HG03064 (cell line): Measurements from ENCODE around the gene PTPRN2.
"Not testable (repeated sequence)": the region's sequence is repeated elsewhere in the genome, so short reads cannot be mapped to it uniquely, and the experiment has no call there.

Experiments
- ATAC-seq: cut with Tn5 transposase; IDR thresholded peaks from one replicate; pipeline ENCODE4 v1.9.1; 2021; ENCODE audit warnings: low read depth; ENCODE audit not compliant: unreplicated experiment

The PTPRN2 gene

DNA sequence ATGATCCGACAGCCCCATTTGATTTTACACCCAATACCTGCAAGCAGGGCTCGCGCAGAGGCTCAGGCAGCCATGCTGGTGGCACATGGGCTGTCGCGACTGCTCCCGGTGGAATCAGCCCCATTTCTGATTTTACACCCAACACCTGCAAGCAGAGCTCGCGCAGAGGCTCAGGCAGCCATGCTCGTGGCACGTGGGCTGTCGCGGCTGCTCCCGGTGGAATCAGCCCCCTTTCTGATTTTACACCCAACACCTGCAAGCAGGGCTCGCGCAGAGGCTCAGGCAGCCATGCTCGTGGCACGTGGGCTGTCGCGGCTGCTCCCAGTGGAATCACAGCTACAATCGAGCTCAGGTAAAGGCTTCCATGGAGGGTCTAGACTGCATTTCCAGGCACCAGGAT is 244.1 kb downstream of the PTPRN2 start:
- ATAC-seq, result no peak

DNA sequence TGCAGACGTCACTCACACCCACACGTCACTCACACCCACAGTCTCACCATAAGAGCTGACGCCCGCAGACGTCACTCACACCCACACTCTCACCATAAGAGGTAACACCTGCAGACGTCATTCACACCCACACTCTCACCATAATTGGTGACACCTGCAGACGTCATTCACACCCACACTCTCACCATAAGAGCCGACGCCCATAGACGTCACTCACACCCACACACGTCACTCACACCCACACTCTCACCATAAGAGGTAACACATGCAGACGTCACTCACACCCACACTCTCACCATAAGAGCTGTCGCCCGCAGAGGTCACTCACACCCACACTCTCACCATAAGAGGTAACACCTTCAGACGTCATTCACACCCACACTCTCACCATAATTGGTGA is 246.5 kb downstream of the PTPRN2 start:
- ATAC-seq, result not testable (repeated sequence)

DNA sequence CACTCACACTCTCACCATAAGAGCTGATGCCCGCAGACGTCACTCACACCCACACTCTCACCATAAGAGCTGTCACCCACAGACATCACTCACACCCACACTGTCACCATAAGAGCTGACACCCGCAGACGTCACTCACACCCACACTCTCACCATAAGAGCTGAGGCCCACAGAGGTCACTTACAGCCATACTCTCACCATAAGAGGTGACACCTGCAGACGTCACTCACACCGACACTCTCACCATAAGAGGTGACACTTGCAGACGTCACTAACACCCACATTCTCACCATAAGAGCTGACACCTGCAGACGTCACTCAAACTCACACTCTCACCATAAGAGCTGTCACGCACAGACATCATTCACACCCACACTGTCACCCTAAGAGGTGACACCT is 250.7 kb downstream of the PTPRN2 start:
- ATAC-seq, result not testable (repeated sequence)

DNA sequence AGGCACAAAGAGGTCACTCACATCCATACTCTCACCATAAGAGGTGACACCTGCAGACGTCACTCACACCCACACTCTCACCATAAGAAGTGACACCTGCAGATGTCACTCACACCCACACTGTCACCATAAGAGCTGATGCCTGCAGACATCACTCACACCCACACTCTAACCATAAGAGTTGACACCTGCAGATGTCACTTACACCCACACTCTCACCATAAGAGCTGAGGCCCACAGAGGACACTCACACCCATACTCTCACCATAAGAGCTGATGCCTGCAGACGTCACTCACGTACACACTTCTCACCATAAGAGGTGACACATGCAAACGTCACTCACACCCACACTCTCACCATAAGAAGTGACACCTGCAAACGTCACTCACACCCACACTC is 255.1 kb downstream of the PTPRN2 start:
- not testable (repeated sequence) for ATAC-seq

DNA sequence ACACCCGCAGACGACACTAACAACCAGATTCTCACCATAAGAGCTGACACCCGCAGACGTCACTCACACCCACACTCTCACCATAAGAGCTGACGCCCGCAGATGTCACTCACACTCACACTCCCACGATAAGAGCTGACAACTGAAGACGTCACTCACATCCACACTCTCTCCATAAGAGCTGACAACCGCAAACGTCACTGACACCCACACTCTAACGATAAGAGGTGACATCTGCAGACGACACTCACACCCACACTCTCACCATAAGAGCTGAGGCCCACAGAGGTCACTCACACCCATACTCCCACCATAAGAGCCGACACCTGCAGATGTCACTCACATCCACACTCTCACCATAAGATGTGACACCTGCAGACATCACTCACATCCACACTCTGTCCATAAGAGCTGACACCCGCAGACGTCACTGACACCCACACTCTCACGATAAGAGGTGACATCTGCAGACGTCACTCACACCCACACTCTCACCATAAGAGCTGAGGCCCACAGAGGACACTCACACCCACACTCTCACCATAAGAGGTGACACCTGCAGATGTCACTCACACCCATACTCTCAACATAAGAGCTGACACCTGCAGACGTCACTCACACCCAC is 255.7 kb downstream of the PTPRN2 start:
- ATAC-seq, result not testable (repeated sequence)

DNA sequence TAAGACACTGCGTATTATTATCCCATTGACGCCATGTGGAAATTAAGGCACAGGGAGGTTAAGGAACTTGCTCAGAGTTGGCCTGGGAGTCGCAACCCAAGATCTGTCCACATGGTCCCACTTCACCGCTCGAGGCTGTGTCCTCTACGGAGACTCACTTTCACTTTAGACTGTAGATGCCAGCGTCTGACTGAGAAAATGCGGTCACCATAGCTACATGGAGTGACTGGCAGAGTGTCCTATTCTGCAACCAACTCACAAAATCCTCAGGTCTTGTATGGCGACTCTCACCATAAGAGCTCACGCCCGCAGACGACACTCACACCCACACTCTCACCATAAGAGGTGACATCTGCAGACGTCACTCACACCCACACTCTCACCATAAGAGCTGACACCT is 257.9 kb downstream of the PTPRN2 start:
- no peak for ATAC-seq

DNA sequence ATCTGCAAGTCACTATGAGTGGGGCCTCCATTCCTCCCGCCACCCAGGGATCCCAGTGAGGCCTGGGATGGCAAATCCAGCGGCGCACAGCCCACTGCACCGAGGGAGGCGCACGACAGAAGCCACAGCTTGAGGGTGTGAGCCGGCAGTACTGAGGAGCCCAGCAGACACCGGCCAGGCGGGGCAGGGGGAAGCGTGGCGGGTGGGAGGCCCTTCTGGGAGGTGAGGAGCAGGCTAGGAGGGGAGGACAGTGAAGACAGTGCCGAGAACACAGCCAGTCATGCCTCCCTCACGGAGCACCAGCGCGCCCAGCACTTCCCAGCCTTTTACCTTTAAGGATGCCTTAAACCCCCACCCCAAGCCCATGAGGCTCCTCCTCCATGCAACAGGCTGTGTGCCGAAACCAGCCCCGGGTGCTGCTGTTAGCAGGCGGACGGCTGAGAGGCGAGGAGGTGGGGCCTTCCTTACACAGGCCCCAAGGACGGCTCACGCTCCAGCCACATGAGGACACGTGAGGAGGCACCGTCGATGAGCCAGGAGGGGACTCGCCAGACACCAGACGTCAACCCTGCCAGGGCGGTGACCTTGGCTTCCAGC is 258.5 kb downstream of the PTPRN2 start:
- no peak for ATAC-seq

DNA sequence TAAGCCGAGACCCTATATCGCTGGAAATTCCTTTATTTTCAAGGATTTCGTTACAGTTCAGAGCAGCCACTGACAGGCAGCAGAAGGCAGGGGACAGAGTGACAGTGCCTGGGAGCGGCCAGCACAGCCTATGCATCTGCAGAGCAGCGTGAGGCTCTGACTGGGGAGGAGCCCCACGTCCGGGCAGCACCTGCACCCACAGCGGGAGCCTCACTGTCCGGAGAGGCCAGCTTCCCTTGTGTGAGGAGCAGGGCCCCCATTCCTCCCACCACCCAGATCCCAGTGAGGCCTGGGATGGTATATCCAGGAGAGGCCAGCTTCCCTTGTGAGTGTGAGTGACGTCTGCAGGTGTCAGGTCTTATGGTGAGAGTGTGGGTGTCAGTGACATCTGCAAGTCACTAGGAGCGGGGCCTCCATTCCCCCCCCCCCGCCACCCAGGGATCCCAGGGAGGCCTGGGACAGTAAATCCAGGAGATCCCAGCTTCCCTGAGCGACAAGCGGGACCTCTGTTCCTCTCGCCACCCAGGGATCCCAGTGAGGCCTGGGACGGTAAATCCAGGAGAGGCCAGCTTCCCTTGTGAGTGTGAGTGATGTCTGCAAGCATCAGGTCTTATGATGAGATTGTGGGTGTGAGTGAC is 259.1 kb downstream of the PTPRN2 start:
- ATAC-seq, result no peak

DNA sequence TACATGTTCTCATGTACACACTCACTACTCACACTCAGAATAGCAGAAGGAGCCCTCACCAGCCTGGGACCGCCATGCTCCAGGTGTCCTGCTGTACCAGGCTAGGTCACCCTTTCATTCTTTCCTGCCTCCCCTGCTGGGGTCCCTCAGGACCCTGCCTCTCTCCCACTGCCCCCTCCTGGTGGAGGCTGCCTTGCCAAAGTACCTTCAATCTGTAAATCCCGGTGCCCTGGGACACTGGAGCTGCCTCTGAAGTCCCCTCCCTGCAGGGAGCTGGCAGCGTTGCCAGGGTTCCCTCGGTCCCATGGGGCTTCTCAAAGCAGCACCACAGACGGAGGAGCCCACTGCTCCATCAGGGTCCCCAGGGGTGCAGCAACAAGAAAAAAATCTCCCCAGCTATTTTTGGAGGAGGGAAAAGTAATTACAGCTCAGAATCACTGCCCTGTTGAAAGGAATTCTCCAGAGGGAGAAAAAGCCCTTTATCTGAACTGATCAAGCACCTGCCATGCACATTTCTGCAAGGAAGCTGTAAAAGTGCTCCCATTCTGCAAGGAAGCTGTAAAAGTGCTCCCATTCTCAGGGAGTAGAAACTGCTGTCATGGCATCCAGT is 259.9 kb downstream of the PTPRN2 start:
- ATAC-seq, result no peak

DNA sequence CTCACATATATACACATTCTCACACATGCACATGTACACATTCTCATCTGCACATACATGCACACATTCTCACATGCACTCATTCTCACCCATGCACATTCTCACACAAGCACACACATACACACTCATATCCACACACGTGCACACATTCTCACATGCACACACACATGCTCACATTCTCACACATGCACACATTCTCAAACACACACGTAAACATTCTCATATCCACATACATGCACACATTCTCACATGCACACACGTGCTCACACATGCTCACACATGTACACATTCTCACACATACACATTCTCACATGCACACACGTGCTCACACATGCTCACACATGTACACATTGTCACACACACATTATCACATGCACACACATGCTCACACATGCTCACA is 260.6 kb downstream of the PTPRN2 start:
- ATAC-seq, result no peak

DNA sequence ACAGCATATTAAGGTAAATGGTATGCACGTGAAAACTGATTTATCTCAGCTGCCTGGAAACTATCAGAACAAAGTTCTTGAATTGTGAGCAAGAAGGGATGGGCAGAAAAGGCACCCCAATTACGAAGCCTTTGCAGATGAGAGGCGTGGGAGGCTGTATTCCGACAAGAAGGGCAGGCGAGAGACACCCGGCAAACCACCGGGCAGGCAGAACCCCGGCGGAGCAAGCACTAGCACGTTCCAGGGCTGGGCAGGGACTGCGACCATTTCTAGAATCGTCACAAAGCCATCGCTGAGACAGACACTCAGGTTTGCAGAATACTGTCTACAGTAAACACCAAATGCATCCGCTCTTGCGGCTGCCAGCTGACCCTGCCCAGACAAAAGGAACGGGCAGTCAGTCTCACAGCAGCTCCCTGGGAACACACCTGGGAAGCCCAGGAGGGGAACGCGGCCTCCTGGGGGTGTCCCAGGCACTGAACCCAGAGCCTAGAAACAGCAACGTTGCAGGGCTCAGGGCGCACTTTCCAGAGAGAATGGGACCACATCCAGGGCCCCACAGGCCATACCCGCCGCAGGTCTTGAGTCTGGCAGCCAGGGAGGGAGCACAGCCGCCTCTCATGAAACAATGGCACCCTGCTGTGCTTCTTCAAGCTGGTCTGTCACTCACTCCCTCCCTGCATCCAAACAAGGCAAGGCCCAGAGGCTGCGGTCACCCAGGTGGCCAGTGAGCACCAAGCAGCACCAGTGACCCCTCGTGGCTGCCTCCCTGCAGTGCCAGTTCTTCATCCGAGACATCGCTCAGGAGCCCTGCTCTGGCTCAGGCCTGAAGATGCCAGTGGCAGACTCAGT is 261.9 kb downstream of the PTPRN2 start:
- ATAC-seq, result no peak

DNA sequence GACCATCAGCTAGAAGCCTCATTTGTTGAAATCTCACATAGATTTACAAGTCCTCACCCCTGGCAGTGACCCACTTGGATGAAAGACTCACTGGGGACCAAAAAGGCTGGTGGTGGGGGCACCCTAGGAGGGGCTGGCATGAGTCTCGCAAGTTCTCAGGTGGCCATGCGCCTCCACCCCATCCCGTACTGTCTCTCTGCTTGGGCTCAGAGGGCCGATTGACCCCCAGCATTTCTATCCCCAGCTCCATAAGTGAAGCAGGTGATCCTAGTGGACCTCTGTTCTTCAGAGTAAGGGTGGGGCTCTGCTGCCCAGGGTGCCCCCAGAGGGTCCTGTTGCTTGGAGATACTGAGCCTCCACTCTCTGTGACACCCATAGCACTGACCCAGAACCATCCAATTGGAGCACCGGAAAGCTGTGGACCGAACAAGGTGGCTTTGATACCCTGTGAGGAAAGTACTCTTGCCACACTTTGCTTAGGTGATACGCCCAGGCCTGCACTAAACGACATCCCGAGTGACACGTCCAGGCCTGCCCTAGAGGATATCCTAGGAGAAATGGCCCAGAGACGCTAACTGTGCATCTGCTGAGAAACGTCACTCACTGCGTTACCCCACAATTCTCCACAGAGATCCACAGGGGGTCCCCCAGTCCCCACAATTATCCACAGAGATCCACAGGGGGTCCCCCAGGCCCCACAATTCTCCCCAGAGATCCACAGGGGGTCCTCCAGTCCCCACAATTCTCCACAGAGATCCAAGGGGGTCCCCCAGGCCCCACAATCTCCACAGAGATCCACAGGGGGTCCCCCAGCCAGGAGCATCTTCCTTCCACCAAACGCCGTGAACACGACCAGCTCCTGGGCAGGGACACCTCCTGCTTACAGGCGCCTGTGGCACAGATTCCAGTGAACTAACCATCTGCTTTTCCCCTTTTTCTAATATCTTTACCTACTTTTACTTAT is 262.9 kb downstream of the PTPRN2 start:
- ATAC-seq, result no peak

DNA sequence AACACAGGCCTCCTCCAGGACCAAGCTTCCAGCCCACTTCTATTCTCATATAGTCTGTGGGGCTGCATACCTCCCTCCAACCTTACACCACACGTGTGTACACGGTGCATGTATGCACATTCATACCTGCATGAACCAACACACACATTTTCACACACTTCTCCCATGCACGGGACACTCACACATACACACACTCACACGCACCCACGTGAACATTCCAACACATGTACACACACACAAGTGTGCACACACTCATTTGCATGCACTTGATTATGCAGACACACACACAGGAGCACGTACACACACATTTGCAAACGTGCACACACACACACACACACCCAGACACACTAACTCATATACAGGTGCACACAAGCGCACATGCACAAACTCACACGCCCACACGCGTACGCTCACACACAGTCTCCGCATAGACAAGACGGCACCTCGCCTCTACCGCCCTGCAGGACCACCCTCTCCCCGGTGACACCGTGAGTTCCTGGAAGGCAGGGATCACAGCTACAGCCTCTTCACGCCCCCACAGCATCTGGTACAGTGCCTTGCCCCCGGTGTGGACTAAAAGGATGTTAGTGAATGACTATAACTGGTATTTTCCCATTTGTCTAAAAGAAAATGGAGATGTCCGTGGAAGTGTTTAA is 263.8 kb downstream of the PTPRN2 start:
- no peak for ATAC-seq

DNA sequence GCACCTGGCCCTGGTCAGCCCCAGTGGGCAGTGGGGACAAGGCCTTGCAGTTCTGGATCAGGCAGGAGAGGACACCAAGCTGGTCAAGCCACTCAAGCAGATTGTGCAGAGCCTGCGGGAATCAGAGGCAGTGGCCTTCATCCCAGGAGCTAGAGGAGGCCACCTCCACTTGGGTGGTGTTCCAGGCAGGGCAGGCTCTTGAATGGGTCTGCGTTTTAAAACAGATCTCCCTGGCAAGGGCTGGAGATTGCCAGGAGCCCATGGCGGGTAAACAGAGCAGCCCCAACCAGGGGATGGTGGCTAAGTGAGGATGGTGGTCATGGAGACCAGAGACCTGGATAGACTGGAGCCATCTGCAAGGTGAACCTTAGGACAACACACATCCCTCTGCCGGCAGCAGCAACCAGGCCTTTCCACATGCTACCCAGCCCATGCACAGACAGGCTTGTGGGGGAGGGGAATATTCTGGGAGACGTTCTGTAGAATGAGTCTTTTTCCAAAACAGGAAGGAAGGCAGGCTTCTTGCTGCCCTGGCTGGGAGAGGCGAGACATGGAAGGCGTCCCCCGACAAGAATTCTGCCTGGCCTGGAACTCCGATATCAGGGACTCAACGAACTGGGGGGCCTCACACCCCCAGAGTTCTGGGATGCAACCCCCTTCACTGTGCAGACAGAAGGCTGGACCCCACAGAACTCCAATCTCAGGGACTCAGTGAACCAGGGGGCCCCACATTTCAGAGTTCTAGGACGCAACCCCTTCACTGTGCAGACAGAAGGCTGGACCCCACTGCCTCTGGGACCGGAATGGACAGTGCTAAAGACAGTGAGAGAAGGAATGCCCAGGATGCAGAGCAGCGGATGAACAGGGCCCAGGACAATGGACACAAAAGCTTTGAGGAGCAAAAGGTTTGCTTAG is 264.8 kb downstream of the PTPRN2 start:
- no peak for ATAC-seq

DNA sequence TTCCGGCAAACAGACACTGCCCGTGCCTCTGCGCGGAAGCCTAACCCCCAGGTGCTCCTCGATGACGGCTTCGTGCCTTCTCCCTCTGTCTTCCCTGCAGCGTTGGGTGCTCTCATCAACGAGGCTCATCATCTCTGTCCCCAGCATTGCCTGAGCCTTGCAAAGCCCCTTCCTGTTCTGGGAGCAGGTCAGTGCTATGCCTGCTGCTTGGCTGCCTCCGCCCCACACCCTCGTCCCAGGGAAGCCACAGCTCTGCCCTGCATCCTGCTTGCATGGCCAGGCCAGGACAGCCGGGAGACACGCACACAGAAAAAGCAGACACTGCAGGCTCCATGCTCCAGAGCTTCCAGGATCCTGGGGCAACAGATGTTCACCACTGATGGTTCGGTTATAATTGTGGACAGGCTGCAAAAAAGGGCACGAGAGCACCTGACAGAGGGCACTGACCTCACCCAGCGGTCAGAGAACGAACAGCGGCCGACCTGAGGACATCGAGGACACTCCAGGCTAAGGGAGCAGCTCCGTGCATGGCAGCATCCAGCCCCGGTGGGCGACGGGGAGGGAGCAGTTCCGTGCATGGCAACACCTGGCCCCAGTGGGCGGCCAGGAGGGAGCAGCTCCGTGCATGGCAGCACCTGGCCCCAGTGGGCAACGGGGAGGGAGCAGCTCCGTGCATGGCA is 265.5 kb downstream of the PTPRN2 start:
- ATAC-seq, result no peak

DNA sequence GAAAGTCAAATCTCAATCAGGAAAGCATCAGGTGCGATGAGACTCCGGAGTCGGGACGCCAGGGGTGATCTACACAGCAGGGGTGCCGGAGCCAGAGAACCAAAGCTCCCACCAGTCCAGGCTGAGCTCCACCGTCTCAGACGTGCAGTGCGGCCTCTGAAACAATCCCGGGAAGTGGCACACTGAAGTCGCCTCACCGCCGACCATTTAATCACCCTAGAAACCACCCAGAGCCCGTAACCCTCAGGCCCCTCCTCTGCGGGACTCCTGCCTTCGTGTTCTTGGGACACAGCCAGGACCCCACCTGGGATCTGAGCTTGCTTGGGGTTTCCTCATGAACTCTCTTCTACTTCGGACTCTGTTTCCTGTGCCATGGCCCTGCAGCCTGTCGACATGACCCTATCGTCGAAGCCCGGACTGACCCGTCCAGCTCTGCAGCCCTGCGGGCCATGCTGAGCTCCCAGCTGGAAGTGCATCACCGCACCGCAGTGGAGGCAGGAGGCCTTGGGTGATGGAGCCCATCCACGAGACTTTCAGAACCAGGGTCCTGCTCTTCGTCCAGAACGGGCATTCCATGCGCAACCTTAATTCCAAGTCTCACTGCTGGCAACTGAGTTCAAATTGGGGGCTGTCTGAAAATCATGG is 266.4 kb downstream of the PTPRN2 start:
- no peak for ATAC-seq

DNA sequence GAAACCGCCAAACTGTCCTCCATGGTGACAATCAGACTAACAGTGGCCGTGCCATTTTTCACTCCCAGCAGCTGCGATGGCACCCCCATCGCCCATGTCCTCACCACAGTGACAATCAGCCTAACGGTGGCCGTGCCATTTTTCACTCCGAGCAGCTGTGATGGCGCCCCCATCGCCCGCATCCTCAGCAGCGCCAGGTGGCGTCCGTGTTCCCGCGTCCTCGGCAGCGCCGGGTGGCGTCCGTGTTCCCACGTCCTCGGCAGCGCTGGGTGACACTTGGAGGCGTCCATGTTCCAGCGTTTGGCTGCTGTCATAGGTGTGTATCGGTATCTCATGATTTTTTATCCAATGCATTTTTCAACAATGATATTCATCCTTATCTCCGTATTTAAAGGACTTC is 267.3 kb downstream of the PTPRN2 start:
- ATAC-seq, result no peak
